Hypothalamus (tissue), 51 donors: Measurements from ENCODE around the gene C2.
"Not testable (repeated sequence)": the region's sequence is repeated elsewhere in the genome, so short reads cannot be mapped to it uniquely, and the experiment has no call there.

ENCODE experiments used
- DNase-seq, 51 donors: peaks; one replicate each; lab custom pipeline; 2025; lab: John Stamatoyannopoulos, UW

Gene C2

GRCh38 chr6:31898383-31899011 lies 29.0 kb upstream of the C2 start:
- DNase-seq: peak in 9 of 51 donors; percentile 8 to 79 (median 23)

GRCh38 chr6:31899215-31899614 lies 28.3 kb upstream of the C2 start:
- DNase-seq: peak in 1 of 51 donors; percentile 12

GRCh38 chr6:31899882-31900722 lies 27.4 kb upstream of the C2 start:
- DNase-seq: peak in 1 of 51 donors; percentile 20

- peak in 15 of 51 donors; percentile 14 to 53 (median 45) for DNase-seq
Observed at GRCh38 chr6:31900917-31901414, 26.6 kb upstream of the C2 start.

GRCh38 chr6:31901415-31901952 lies 26.0 kb upstream of the C2 start:
- DNase-seq: peak in 38 of 51 donors; percentile 20 to 76 (median 53)

GRCh38 chr6:31901953-31902643 lies 25.4 kb upstream of the C2 start, which contains the start of gene ZBTB12:
Gene ZBTB12 (minus strand): TSS chr6:31902086. CDS start chr6:31901305, 781 bp downstream.
- DNase-seq: peak in 50 of 51 donors; percentile 62 to 97 (median 93)

- no peak for DNase-seq
Observed at GRCh38 chr6:31903957-31904356, 23.6 kb upstream of the C2 start.

GRCh38 chr6:31905041-31905440 lies 22.5 kb upstream of the C2 start:
- DNase-seq: no peak

- no peak for DNase-seq
Observed at GRCh38 chr6:31906122-31906521, 21.4 kb upstream of the C2 start.

GRCh38 chr6:31906727-31907126 lies 20.8 kb upstream of the C2 start:
- not testable (repeated sequence) for DNase-seq

- no peak for DNase-seq
Observed at GRCh38 chr6:31907158-31907813, 20.2 kb upstream of the C2 start.

GRCh38 chr6:31908255-31908654 lies 19.3 kb upstream of the C2 start:
- DNase-seq: not testable (repeated sequence)

- DNase-seq: no peak
Observed at GRCh38 chr6:31908791-31909190, 18.7 kb upstream of the C2 start.

GRCh38 chr6:31909298-31909697 lies 18.2 kb upstream of the C2 start:
- DNase-seq: not testable (repeated sequence)

- no peak for DNase-seq
Observed at GRCh38 chr6:31911826-31912585, 15.5 kb upstream of the C2 start.

GRCh38 chr6:31915351-31915750 lies 12.2 kb upstream of the C2 start:
- DNase-seq: no peak

- no peak for DNase-seq
Observed at GRCh38 chr6:31915756-31916155, 11.8 kb upstream of the C2 start.

- no peak for DNase-seq
Observed at GRCh38 chr6:31918069-31918720, 9.3 kb upstream of the C2 start.
